Mucosa of descending colon (tissue), 3 donors: ENCODE results near the gene SAMD10. TPM values are rescaled to one million over a fixed set of nuclear protein-coding genes. Genes with fewer than 3 reads are reported as not detected.

ENCODE experiments used
- ATAC-seq: fragments of 200-7000 bp; cut with Tn5 transposase; one replicate; pipeline ENCODE4 v1.9.1; 2020; ENCODE audit warnings: mild to moderate bottlenecking, moderate library complexity
- DNase-seq, 3 donors: peaks; one replicate each; pipeline ENCODE4 v3.0.0-alpha.2; 2020
- H3K36me3 ChIP-seq: fragments of 200-600 bp; one replicate; pipeline ENCODE4 v1.8.0; 2021; ENCODE audit warnings: low read depth, mild to moderate bottlenecking
- H3K4me1 ChIP-seq: fragments of 200-600 bp; one replicate; pipeline ENCODE4 v1.8.0; 2021; ENCODE audit warnings: low read depth, mild to moderate bottlenecking
- H3K4me3 ChIP-seq: fragments of 200-600 bp; one replicate; pipeline ENCODE4 v1.8.0; 2021; ENCODE audit warnings: mild to moderate bottlenecking
- H3K9me3 ChIP-seq: fragments of 200-600 bp; one replicate; pipeline ENCODE4 v1.8.0; 2021; ENCODE audit warnings: mild to moderate bottlenecking
- CTCF ChIP-seq: fragments of 200-600 bp; IDR thresholded peaks from one replicate; pipeline ENCODE4 v1.8.0; 2022; ENCODE audit warnings: antibody characterized with exemption, mild to moderate bottlenecking
- intact Hi-C, 2 donors: fragments of 100-400 bp; cut with DNase I in 1 of 2; cut with micrococcal nuclease in 1 of 2; formaldehyde crosslinking; loops; one replicate each; pipeline versions ENCODE4 v1.11.0 to v1.11.1; 2022; cut with DNase I, micrococcal nuclease
- total RNA-seq, 3 donors: library from RNA; stranded (reverse); fragmentation: NEBNext Ultra II Directional in 2 of 3; extraction: Animal tissue kit (Norgen Biotek cat#: 25700) in 2 of 3; gene quantifications; one replicate each; pipeline versions ENCODE4 v1.2.1 to v1.2.4, GENCODE V29; 2021 to 2023
- donor health status: DM: no; HTN: no; CAD: no; lungs with moderate emphysema.
- donor health status: DM: no; HTN: no; CAD: no.
- donor health status: DM: no; HTN: yes; CAD: no.

SAMD10 gene
- total RNA-seq, 3 donors from 2014 or later = 3.8 to 7.9 (median 5.6) TPM

GRCh38 chr20:63951398-63952209, 27.8 kb downstream of the SAMD10 start:
- Histone ChIP-seq H3K4me3 (no peak overlapping the region), H3K36me3 (no peaks in the 10 kb centered on the region), H3K9me3 (no peaks in the 10 kb centered on the region), H3K4me1 (peaks cover 67% of the 10 kb centered on the region)
- no peak for TF ChIP-seq CTCF
- peak; percentile 34 for ATAC-seq
- intact Hi-C loops = no loop called here
- peak; percentile 70 to 79 (median 76) for DNase-seq

GRCh38 chr20:63950701-63951397, 28.6 kb downstream of the SAMD10 start:
- no peak for ATAC-seq
- Histone ChIP-seq H3K36me3 (no peaks in the 10 kb centered on the region), H3K4me3 (no peak overlapping the region), H3K4me1 (peaks cover 67% of the 10 kb centered on the region), H3K9me3 (no peaks in the 10 kb centered on the region)
- DNase-seq = peak in 1 of 3 donors; percentile 58
- TF ChIP-seq CTCF = no peak
- intact Hi-C loops = no loop called here

- TF ChIP-seq CTCF = no peak
- H3K4me3 ChIP-seq = no peak overlapping the region
- intact Hi-C loops = no loop called here
- no peaks in the 10 kb centered on the region for H3K9me3 ChIP-seq
- DNase-seq (peak in 2 of 3 donors; percentile 46 to 61), ATAC-seq (no peak)
- H3K4me1 ChIP-seq = peaks cover 45% of the 10 kb centered on the region
- H3K36me3 ChIP-seq = no peaks in the 10 kb centered on the region
Observed at GRCh38 chr20:63947638-63948456, 31.6 kb downstream of the SAMD10 start.

GRCh38 chr20:63946986-63947637, 32.3 kb downstream of the SAMD10 start:
- Histone ChIP-seq H3K36me3 (no peaks in the 10 kb centered on the region), H3K4me1 (peaks cover 40% of the 10 kb centered on the region), H3K9me3 (no peaks in the 10 kb centered on the region), H3K4me3 (no peak overlapping the region)
- intact Hi-C loops = no loop called here
- peak in 2 of 3 donors; percentile 20 to 55 for DNase-seq
- ATAC-seq = no peak
- no peak for TF ChIP-seq CTCF
